ENCODE data around the gene SPEF2.
"Not testable (repeated sequence)": the region's sequence is repeated elsewhere in the genome, so short reads cannot be mapped to it uniquely, and the experiment has no call there.

SPEF2 gene

GRCh38 chr5:35660451-35660850 lies 42.8 kb downstream of the SPEF2 start:
- no peak for DNase-seq

- DNase-seq = no peak
Observed at GRCh38 chr5:35664584-35664983, 46.9 kb downstream of the SPEF2 start.

GRCh38 chr5:35665096-35665495 lies 47.4 kb downstream of the SPEF2 start:
- DNase-seq = no peak

- no peak for DNase-seq
Observed at GRCh38 chr5:35668319-35668718, 50.7 kb downstream of the SPEF2 start.

GRCh38 chr5:35668794-35669193 lies 51.1 kb downstream of the SPEF2 start:
- no peak for DNase-seq

GRCh38 chr5:35671541-35672295 lies 54.1 kb downstream of the SPEF2 start:
- no peak for DNase-seq

GRCh38 chr5:35672296-35672655 lies 54.6 kb downstream of the SPEF2 start:
- not testable (repeated sequence) for DNase-seq

- DNase-seq = no peak
Observed at GRCh38 chr5:35672995-35673394, 55.3 kb downstream of the SPEF2 start.

- no peak for DNase-seq
Observed at GRCh38 chr5:35674049-35674448, 56.4 kb downstream of the SPEF2 start.

GRCh38 chr5:35675392-35675791 lies 57.7 kb downstream of the SPEF2 start:
- DNase-seq = no peak

- DNase-seq = no peak
Observed at GRCh38 chr5:35677878-35678277, 60.2 kb downstream of the SPEF2 start.

- no peak for DNase-seq
Observed at GRCh38 chr5:35678661-35679060, 61.0 kb downstream of the SPEF2 start.

GRCh38 chr5:35679357-35679756 lies 61.7 kb downstream of the SPEF2 start:
- DNase-seq = no peak

GRCh38 chr5:35681911-35682310 lies 64.2 kb downstream of the SPEF2 start:
- DNase-seq = no peak

GRCh38 chr5:35683466-35683865 lies 65.8 kb downstream of the SPEF2 start:
- no peak for DNase-seq

- DNase-seq = no peak
Observed at GRCh38 chr5:35685161-35685560, 67.5 kb downstream of the SPEF2 start.

GRCh38 chr5:35687961-35688360 lies 70.3 kb downstream of the SPEF2 start:
- DNase-seq = no peak

GRCh38 chr5:35694481-35694880 lies 76.8 kb downstream of the SPEF2 start:
- DNase-seq = no peak

- no peak for DNase-seq
Observed at GRCh38 chr5:35698047-35698808, 80.6 kb downstream of the SPEF2 start.

- DNase-seq = no peak
Observed at GRCh38 chr5:35707659-35708058, 90.0 kb downstream of the SPEF2 start.

- no peak for DNase-seq
Observed at GRCh38 chr5:35709688-35710087, 92.0 kb downstream of the SPEF2 start.

GRCh38 chr5:35717718-35718117 lies 100.1 kb downstream of the SPEF2 start:
- DNase-seq = no peak

GRCh38 chr5:35735718-35736117 lies 118.1 kb downstream of the SPEF2 start:
- no peak for DNase-seq

GRCh38 chr5:35736280-35736679 lies 118.6 kb downstream of the SPEF2 start:
- no peak for DNase-seq

Measured in effector CD8-positive, alpha-beta T cell (primary cell).